IMR-90 (cell line): ENCODE results near the gene SLC7A6. TPM values are rescaled to one million over a fixed set of nuclear protein-coding genes. Genes with fewer than 3 reads are reported as not detected.
A peak's percentile ranks its signal among the peaks of the same experiment; 100 is the strongest.

ENCODE experiments used
- ATAC-seq: fragments of 200-7000 bp; cut with Tn5 transposase; 2 replicates; pipeline ENCODE4 v1.9.1; 2020; ENCODE audit warnings: low read depth, mild to moderate bottlenecking, moderate library complexity
- BruUV-seq: library from RNA; stranded (reverse); fragments of 400-500 nt; replicated peaks from 2 replicates; lab custom pipeline; 2021; lab: Mats Ljungman, UMichigan
- CTCF ChIA-PET: fragments of 300-600 bp; formaldehyde crosslinking; extraction: SDS; loops from one replicate; lab custom pipeline; 2021; ENCODE audit warnings: antibody characterized with exemption; lab: Yijun Ruan, JAX
- POLR2A ChIA-PET: fragments of 300-600 bp; sonication (Branson Sonifier 250); formaldehyde crosslinking; loops from one replicate; lab custom pipeline; 2022; ENCODE audit warnings: antibody characterized with exemption; ENCODE audit not compliant: unreplicated experiment; lab: Charles Lee
- DNase-seq: peaks from one replicate; pipeline ENCODE4 v3.0.0; 2013
- H2AFZ ChIP-seq: replicated peaks from 2 replicates; pipeline ENCODE3; 2013; ENCODE audit warnings: low read length, mild to moderate bottlenecking; ENCODE audit not compliant: poor library complexity
- H2AK5ac ChIP-seq: 2 replicates; pipeline ENCODE4 v1.6.1; 2013; ENCODE audit warnings: low read depth, low read length, inconsistent platforms
- H2AK9ac ChIP-seq: replicated peaks from 2 replicates; pipeline ENCODE3; 2013; ENCODE audit warnings: mild to moderate bottlenecking, low read depth, low read length, moderate library complexity; ENCODE audit not compliant: poor library complexity
- H2BK120ac ChIP-seq: 2 replicates; pipeline ENCODE4 v1.6.1; 2013; ENCODE audit warnings: low read depth, low read length, inconsistent platforms
- H2BK15ac ChIP-seq: 3 replicates; pipeline ENCODE4 v1.6.1; 2013; ENCODE audit warnings: low read depth, low read length, inconsistent platforms
- H2BK20ac ChIP-seq: 2 replicates; pipeline ENCODE4 v1.6.1; 2013; ENCODE audit warnings: low read depth, mild to moderate bottlenecking, inconsistent platforms, low read length, moderate library complexity
- H2BK5ac ChIP-seq: 2 replicates; pipeline ENCODE4 v1.6.1; 2013; ENCODE audit warnings: mild to moderate bottlenecking, low read depth, low read length, inconsistent platforms; ENCODE audit not compliant: poor library complexity, severe bottlenecking
- H3K14ac ChIP-seq: replicated peaks from 2 replicates; pipeline ENCODE4 v1.6.1; 2013; ENCODE audit warnings: low read depth, low read length, inconsistent platforms
- H3K18ac ChIP-seq: 2 replicates; pipeline ENCODE4 v1.6.1; 2013; ENCODE audit warnings: low read depth, low read length, control low read depth
- H3K23ac ChIP-seq: 2 replicates; pipeline ENCODE4 v1.6.1; 2013; ENCODE audit warnings: low read depth, low read length, inconsistent platforms
- H3K27ac ChIP-seq: 2 replicates; pipeline ENCODE4 v1.5.1; 2013; ENCODE audit warnings: mild to moderate bottlenecking, control low read depth, low read length; ENCODE audit not compliant: insufficient read depth
- H3K27me3 ChIP-seq: 2 replicates; pipeline ENCODE4 v1.6.1; 2013; ENCODE audit warnings: low read length; ENCODE audit not compliant: control insufficient read depth, insufficient read depth
- H3K36me3 ChIP-seq: 2 replicates; pipeline ENCODE4 v1.6.1; 2013; ENCODE audit warnings: low read length, mixed read lengths; ENCODE audit not compliant: control insufficient read depth, insufficient read depth
- H3K4ac ChIP-seq: 2 replicates; pipeline ENCODE4 v1.6.1; 2013; ENCODE audit warnings: low read depth, low read length, inconsistent platforms
- H3K4me1 ChIP-seq: 2 replicates; pipeline ENCODE4 v1.6.1; 2013; ENCODE audit warnings: low read length, mixed read lengths; ENCODE audit not compliant: control insufficient read depth, insufficient read depth
- H3K4me2 ChIP-seq: 2 replicates; pipeline ENCODE4 v1.6.1; 2013; ENCODE audit warnings: low read depth, mild to moderate bottlenecking, control low read depth, low read length, moderate library complexity
- H3K4me3 ChIP-seq: 2 replicates; pipeline ENCODE4 v1.5.1; 2013; ENCODE audit warnings: low read depth, mild to moderate bottlenecking, control low read depth, low read length, moderate library complexity; ENCODE audit not compliant: insufficient read depth
- H3K56ac ChIP-seq: 2 replicates; pipeline ENCODE4 v1.6.1; 2013; ENCODE audit warnings: low read length, inconsistent platforms; ENCODE audit not compliant: insufficient read depth; ENCODE audit errors: extremely low read depth
- H3K79me1 ChIP-seq, 2 experiments: 2 replicates each; pipeline ENCODE4 v1.6.1; 2013; ENCODE audit warnings: low read length in 2 of 2, inconsistent platforms in 1 of 2, low read depth in 1 of 2
- H3K9ac ChIP-seq: 2 replicates; pipeline ENCODE4 v1.6.1; 2013; ENCODE audit warnings: low read depth, low read length, control low read depth
- H3K9me1 ChIP-seq: 2 replicates; pipeline ENCODE4 v1.6.1; 2013; ENCODE audit warnings: low read length, inconsistent platforms; ENCODE audit not compliant: insufficient read depth
- H3K9me3 ChIP-seq: 2 replicates; pipeline ENCODE4 v1.6.1; 2013; ENCODE audit warnings: low read length; ENCODE audit not compliant: control insufficient read depth, insufficient read depth
- H4K20me1 ChIP-seq: 2 replicates; pipeline ENCODE4 v1.6.1; 2013; ENCODE audit warnings: low read length, inconsistent platforms; ENCODE audit not compliant: insufficient read depth
- H4K5ac ChIP-seq: 2 replicates; pipeline ENCODE4 v1.6.1; 2013; ENCODE audit warnings: mild to moderate bottlenecking, low read depth, low read length, control low read depth
- H4K8ac ChIP-seq, 2 experiments: 2 replicates each; pipeline ENCODE4 v1.6.1; 2013; ENCODE audit warnings: low read depth in 2 of 2, low read length in 2 of 2, control low read depth in 1 of 2, inconsistent platforms in 1 of 2
- H4K91ac ChIP-seq: 2 replicates; pipeline ENCODE4 v1.6.1; 2013; ENCODE audit warnings: low read depth, low read length, inconsistent platforms; ENCODE audit not compliant: insufficient read depth
- CEBPB ChIP-seq: IDR thresholded peaks from 2 replicates; pipeline ENCODE4 v1.6.1; 2012; ENCODE audit warnings: low read depth, low read length, improper control_type of control experiment
- MAFK ChIP-seq: IDR thresholded peaks from 2 replicates; pipeline ENCODE4 v1.6.1; 2012; ENCODE audit warnings: low read depth, low read length, improper control_type of control experiment
- RAD21 ChIP-seq: IDR thresholded peaks from 2 replicates; pipeline ENCODE4 v1.6.1; 2012; ENCODE audit warnings: low read length, improper control_type of control experiment
- SMC3 ChIP-seq: fragments of 150-350 bp; IDR thresholded peaks from 2 replicates; pipeline ENCODE4 v1.6.1; 2016; ENCODE audit warnings: low read depth, mild to moderate bottlenecking, antibody characterized with exemption, low read length, moderate library complexity
- WGBS, 2 experiments: methylation state at CpG; one replicate each; pipeline versions ENCODE4 v1.1.5 to v1.1.7; 2013; ENCODE audit warnings: missing lambda C conversion rate in 2 of 2; ENCODE audit not compliant: insufficient read length in 1 of 2; ENCODE audit errors: extremely low coverage in 2 of 2; 5-methylcytosine and 5-hydroxymethylcytosine counted together
- dilution Hi-C: fragments of 300-500 bp; cut with HindIII; formaldehyde crosslinking; loops from one replicate; pipeline ENCODE4 v1.14.3; 2018; ENCODE audit warnings: low sequenced_read_pairs; ENCODE audit not compliant: unreplicated experiment
- in situ Hi-C: fragments of 300-500 bp; cut with MboI; formaldehyde crosslinking; loops from 3 replicates; pipeline ENCODE4 v1.14.3; 2019; ENCODE audit warnings: low sequenced_read_pairs, inconsistent platforms, mixed read lengths
- intact Hi-C: fragments of 100-400 bp; cut with micrococcal nuclease; formaldehyde crosslinking; loops from 2 replicates; pipeline ENCODE4 v1.10.0; 2022
- polyA plus RNA-seq, 3 experiments: library from polyadenylated mRNA; depleted of rRNA; stranded (reverse); fragments of >200 nt; gene quantifications; 2 replicates each; pipeline ENCODE4 v1.2.3, GENCODE V29; 2012; ENCODE audit warnings: low replicate concordance in 1 of 3
- total RNA-seq: library from RNA; depleted of rRNA; stranded (reverse); fragments of >200 nt; gene quantifications from 2 replicates; pipeline ENCODE4 v1.2.3, GENCODE V29; 2012
- TF ChIP-seq, protein P1 (sequence below): conservative IDR thresholded peaks from 2 replicates; pipeline ENCODE4 v1.5.1; 2012; ENCODE audit warnings: mild to moderate bottlenecking, low read depth, low read length, improper control_type of control experiment

The SLC7A6 gene
- total and polyA plus RNA-seq, 2 of the 4 experiments (the other 2 are of a cell fraction), result 29.4 to 36.1 TPM

- no peaks in the 10 kb centered on the region for H3K9me1 ChIP-seq
- no peak overlapping the region for H2AK9ac ChIP-seq
- no peak overlapping the region for H2BK120ac ChIP-seq
- H4K8ac ChIP-seq, result no peak overlapping the region
- no peak overlapping the region for H3K4ac ChIP-seq
- intact Hi-C loops (loop anchor here (1.0 to 10.0 kb wide), 6 partner anchors 135 to 413 kb away; partner anchors contain the start of genes NFATC3 and SLC12A4), in situ Hi-C loops (loop anchor here (10.0 kb wide), 2 partner anchors 135 to 245 kb away; partner anchors contain the start of gene DPEP3), dilution Hi-C loops (no loop called here)
- no peak overlapping the region for H3K4me2 ChIP-seq
- no peak overlapping the region for H4K5ac ChIP-seq
- no peak overlapping the region for H3K27ac ChIP-seq
- CTCF ChIA-PET, result interaction anchor here (0.6 kb wide), 1 partner anchor 138 kb away, joined by 3 read pairs; no protein-coding TSS in a partner anchor
- ATAC-seq, result peak; percentile 86
- peaks cover 0 to 3% of the 10 kb centered on the region in 2 experiments; a peak in 1 of 4 replicates for H3K79me1 ChIP-seq
- H3K4me1 ChIP-seq, result peaks cover 4% of the 10 kb centered on the region
- H3K4me3 ChIP-seq, result no peak overlapping the region
- no peak overlapping the region for H2BK15ac ChIP-seq
- TF ChIP-seq SMC3, result peak; percentile 82
- TF ChIP-seq CEBPB, result no peak
- TF ChIP-seq, protein P1, sequence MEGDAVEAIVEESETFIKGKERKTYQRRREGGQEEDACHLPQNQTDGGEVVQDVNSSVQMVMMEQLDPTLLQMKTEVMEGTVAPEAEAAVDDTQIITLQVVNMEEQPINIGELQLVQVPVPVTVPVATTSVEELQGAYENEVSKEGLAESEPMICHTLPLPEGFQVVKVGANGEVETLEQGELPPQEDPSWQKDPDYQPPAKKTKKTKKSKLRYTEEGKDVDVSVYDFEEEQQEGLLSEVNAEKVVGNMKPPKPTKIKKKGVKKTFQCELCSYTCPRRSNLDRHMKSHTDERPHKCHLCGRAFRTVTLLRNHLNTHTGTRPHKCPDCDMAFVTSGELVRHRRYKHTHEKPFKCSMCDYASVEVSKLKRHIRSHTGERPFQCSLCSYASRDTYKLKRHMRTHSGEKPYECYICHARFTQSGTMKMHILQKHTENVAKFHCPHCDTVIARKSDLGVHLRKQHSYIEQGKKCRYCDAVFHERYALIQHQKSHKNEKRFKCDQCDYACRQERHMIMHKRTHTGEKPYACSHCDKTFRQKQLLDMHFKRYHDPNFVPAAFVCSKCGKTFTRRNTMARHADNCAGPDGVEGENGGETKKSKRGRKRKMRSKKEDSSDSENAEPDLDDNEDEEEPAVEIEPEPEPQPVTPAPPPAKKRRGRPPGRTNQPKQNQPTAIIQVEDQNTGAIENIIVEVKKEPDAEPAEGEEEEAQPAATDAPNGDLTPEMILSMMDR, result peak; percentile 94
- TF ChIP-seq RAD21, result peak; percentile 92
- TF ChIP-seq MAFK, result no peak
- H3K9ac ChIP-seq, result no peak overlapping the region
- H3K23ac ChIP-seq, result no peak overlapping the region
- H3K36me3 ChIP-seq, result peaks cover 6% of the 10 kb centered on the region
- 38% methylated on average over 1 of the region's 4 CpGs; no CpG with 5 or more reads in 1 of the 2 experiments for WGBS, 2 experiments
- POLR2A ChIA-PET, result no interaction called here
- H3K18ac ChIP-seq, result no peak overlapping the region
- H2AFZ ChIP-seq, result no peak overlapping the region
- H3K9me3 ChIP-seq, result no peaks in the 10 kb centered on the region
- no peak overlapping the region for H2BK20ac ChIP-seq
- H2AK5ac ChIP-seq, result no peak overlapping the region
- no peak overlapping the region for H4K91ac ChIP-seq
- H3K56ac ChIP-seq, result no peak overlapping the region
- H2BK5ac ChIP-seq, result no peak overlapping the region
- 0 out of 2 replicates have a peak, but pooled peaks cover 3% of the 10 kb centered on the region for H4K20me1 ChIP-seq
- BruUV-seq, result no TSS peak
- no peak overlapping the region for H3K14ac ChIP-seq
- no peaks in the 10 kb centered on the region for H3K27me3 ChIP-seq
- DNase-seq, result peak; percentile 65
Measured at GRCh38 chr16:68229431-68230175, 34.7 kb upstream of the SLC7A6 start.
